GM21381 (cell line): ENCODE measurements around the gene KTN1.

Source experiments
- ATAC-seq: cut with Tn5 transposase; IDR thresholded peaks from one replicate; pipeline ENCODE4 v1.9.1; 2021; ENCODE audit warnings: mild to moderate bottlenecking, moderate library complexity; ENCODE audit not compliant: unreplicated experiment

The KTN1 gene

DNA sequence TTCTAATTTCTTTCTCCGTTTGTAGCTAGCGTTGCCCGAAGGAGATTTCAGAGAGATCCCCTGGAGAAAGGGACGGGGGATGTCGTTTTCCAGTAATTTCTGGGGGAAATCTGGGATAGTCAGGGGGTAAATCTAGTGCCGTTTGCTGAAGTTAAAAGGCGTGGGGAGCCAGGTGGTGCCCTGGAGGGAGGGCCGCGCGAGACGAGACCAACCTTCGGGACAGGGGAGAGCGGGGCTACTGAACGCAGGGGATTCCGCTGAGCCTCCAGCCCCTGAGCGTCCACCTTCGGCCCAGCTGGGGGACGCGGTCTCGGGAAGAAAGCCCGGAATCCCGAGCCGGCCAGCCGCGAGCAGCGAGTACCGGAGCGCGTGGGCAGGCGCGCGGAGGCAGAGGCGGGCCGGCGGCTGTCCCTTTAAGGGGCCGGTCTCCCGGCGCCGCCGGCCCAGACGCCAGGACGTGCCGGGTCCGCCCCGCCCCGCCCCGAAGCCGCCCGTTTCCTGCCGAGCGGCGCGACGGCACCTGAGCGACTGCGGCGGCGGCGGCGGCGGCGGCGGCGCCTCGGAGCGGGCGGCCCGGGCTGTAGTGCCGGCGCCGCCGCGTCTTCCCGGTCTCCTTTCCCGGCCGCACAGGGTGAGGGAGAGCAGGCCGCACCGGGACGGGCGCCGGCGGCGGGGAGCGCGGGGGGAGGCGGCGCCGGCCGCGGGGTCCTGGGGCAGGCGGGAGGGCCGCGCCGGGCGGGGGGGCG is at the start of gene KTN1:
Gene KTN1, plus strand, starts transcription at position 484 of the 746 bp plus-strand sequence. CDS start 31,842 bp downstream, outside the sequence.
- ATAC-seq: peak; percentile 82

DNA sequence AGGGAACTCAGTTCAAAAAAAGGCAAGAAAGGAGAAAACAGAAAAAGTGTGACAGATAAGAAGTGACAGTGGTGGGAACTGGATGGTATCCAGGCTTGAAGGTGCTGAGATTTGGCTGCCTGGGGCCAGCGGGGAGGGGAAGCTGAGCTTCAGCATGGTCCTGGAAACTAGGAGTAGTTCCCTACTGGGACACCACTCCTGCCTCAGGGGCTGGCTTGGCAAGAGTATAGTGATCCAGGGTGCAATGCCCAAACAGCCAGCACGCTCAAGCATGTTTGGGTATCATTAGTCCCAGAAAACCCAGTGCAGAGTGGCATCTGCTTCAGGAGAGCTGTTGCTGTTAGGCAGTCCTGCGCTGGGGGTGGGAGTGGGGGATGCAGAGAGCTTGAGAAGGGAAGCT is 49.5 kb upstream of the KTN1 start:
- ATAC-seq: no peak

GRCh38 chr14:55532645-55533344 is 47.2 kb upstream of the KTN1 start:
- no peak for ATAC-seq

DNA sequence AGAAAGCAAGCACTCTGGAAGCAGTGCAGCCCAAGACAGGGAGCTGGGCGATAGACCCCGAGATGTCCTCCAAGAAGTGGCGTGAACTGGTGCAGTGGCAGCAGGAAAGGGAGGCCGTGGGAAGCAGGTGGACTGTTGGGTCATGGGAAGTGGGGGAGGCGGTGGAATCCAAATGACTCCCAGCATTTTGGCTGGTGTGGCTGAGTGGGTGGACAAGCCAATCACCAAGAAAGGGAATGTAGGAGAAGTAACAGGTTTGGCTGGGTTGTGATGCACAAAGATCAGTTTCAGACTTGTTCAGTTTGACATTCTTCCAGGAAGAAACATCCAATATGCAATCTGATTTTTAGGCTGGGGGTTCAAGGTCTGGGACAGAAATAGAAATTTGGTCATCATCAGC is 46.0 kb upstream of the KTN1 start:
- no peak for ATAC-seq

GRCh38 chr14:55535516-55536203 is 44.3 kb upstream of the KTN1 start:
- no peak for ATAC-seq

GRCh38 chr14:55536204-55536708 is 43.8 kb upstream of the KTN1 start:
- no peak for ATAC-seq

GRCh38 chr14:55537782-55538181 is 42.2 kb upstream of the KTN1 start:
- ATAC-seq: no peak

DNA sequence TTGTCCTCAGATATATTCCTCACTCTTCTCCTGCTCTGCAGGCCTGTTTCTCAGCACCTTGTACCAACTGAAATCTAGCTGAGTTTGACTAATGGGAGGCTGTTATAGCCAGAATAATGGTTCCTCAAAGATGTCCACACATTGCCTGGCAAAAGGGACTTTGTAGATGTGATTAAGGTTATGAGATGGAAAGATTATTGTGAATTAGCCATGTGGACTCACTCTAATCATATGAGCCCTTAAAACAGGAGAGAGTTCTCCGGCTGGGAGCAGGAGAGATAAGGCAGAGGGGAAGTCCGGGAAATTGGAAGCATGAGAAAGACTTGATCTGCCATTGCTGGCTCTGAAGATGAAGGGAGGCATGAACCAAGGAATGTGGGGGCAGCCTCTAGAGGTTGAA is 40.0 kb upstream of the KTN1 start:
- no peak for ATAC-seq

DNA sequence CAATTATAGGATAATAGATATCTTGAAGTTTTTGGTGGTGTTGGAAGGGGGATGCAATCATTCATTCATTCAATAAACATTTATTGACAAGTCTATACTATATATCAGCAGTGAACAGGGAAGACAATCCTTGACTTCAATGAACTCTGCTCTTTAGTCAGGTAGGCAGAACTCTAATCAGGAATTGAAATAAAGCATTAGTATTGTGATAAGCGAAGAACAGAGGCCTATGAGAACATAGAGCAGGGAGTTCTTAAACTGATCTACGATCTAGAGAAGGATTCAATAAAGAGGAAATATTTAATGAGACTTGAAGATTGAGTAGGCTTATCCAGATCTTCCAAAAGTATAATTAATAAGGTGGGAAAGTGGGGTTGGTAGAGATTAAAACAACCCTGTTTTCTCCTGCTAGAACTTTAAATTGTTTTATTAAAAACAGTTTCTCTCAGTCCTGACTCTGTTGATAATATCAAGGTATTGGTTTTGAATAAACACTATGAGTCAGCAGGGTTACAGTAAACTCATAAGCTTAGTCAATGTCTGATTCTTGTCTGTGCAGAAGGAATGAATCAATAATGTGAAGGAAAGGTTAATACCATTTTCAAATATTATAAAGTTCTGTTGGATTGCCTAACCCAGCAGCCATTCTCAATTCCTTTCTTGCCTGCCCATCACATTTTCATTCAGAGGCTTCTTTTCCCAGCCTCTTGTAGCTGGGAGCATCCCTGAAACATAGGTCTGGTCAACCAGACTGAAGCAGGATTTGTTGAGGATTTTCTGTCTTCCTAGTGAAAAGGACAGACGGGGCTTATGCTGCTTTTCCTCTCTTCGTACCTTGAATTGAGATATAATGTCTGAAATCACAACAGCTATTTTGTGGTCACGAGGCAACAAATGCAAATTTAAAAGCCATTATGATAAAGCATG is 38.9 kb upstream of the KTN1 start:
- no peak for ATAC-seq

DNA sequence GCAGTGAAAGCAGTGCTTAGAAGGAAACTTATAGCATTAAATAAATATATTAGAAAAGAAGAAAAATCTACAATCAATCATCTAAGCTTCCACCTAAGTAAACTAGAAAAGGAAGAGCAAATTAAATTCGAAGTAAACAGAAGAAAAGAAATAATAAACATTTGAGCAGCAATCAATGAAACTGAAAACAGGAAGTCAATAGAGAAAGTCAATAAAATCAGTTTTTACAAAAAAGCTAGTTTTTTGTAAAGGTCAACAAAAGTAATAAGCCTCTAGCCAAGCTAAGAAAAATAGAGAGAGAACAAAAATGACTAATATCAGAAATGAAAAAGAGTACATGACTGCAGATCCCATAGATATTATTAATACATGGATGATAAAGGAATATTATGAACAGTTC is 34.2 kb upstream of the KTN1 start:
- peak; percentile 19 for ATAC-seq

DNA sequence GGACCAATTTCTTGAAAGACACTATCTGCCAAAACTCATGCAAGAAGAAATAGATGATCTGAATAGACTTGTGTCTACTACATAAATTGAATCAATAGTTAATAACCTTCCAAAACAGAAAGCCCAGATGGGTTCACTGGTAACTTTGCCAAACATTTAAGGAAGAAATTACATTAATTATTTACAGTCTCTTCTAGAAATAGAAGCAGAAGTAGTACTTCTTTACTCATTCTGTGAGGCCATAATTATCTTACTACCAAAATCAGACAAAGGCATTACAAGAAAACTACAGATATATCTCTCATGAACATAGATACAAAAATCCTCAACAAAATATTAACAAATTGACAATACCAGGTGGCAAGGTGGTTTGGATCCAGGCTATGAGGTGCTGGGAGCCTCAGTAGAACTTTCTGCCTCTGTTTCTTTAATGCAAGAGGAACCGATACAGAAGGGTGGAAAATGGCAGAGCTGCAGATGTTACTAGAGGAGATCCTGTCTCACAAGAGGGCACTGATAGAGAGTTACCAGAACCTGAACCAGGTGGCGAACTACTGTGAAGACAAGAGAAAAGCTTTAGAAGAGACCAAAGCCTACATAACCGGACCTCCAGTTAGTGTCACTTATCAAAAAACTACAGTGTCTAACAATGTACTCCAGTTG is 33.7 kb upstream of the KTN1 start:
- peak; percentile 64 for ATAC-seq

GRCh38 chr14:55547650-55548315 is 32.2 kb upstream of the KTN1 start:
- ATAC-seq: no peak

DNA sequence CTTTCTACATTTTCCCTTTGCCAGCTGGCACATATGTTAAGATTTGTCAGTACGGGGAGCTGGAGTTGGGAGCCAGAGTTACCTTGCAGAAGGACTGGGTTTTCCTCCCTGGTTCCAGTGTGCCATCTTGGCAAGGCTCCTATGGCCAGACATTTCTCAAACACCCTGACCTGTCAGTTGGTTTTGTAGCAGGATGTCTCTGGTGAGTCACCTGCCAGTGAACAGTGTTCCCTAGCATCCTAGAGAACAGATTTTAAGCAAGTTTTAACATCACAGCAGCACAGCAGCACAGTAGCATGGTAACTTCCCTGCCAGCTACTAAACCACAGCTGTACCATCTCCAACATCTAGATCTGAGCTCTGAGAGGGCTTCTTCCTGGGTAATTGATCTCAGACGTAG is 26.2 kb upstream of the KTN1 start:
- no peak for ATAC-seq

DNA sequence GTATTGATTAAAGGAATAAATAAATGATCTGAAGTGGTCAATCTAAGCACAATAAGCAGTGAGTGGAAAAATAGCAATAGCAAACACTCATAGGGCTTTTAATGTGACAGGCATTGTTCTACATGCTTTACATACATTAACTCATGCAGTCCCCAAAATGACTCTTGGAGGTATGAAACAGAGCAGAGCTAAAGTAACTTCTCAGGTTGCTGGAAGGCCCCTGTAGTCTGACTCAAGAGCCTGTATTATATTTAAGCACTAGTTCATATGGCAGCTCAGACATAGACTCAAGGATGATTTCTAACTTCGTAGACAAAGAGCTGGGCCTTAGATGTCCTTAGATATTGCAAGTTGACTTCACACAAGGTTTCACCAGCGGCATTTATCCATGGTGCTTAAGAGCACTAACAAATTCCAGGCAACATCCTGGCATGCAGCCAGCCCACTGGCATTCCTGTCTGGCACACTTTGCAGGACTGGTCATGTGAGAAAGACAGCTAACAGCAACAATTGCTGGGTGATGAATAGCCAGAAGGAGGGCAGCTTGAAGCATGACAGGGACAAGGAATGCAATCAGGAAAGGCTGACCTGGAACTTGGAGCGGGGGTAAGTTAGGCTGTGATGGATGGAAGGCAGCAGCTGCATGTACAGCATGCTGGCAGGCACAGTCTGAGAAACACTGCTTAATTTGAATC is 22.9 kb upstream of the KTN1 start:
- ATAC-seq: no peak

DNA sequence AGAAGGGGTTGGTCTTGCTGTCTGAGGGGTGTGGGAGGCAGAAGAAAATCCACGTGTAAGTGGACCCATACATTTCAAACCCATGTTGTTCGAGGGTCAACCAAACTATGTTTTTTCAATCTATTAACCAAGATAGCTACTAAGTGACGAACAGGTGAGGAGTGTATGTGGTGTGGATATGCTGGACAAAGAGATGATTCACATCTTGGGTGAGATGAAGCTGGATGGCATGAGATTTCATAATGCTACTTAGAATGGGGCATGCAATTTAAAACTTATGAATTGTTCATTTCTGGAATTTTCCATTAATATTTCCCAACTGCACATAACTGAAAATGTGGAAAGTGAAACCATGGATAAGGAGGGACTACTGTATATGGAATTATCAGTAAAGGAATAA is 17.9 kb upstream of the KTN1 start:
- ATAC-seq: no peak

DNA sequence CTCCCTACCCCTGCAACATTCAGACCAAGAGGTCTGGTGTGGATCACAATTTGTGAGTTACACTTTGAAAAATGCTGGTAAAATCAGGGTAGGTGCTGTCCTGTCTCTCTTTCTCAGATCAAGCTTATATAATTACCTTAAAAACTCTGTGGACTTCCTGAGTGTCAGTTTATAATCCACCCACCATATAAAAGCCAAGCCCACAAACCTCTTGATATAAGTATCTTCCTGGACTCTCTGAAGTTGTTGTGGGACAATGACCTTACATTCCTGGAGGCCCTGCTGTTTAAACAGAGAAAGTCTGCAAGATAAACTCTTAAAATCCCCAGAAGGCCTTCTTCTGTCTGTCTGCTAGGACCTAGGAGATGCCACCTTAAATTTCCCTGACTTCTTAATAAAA is 11.4 kb upstream of the KTN1 start:
- no peak for ATAC-seq

- peak; percentile 60 for ATAC-seq
These were observed 8.7 kb upstream of the KTN1 start for GRCh38 chr14:55571125-55571889.

DNA sequence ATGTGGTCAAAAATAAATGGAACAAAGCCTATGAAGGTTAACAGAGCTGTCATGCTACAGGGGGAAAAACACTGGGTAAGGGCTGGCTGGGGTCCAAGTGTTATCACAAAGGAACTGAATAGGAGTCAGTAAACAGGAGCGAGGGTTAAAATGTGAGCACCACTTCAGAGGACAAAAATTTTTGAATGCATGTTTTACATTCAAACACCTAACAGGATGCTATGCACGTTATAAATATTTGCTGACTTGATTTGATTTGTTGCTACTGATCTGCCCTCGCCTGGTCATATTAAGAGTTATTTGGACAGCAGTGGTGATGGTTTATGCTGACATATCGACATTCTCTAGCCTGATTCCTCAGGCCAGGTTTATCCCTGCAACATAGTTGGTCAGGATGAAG is 7.4 kb upstream of the KTN1 start:
- no peak for ATAC-seq
